Stimulated activated naive B cell treated with anti-CD40 and anti-IgM and Interleukin-4, amounts not matched to agents 10 μg/mL and 1 μg/mL and 100 μg/mL, for 72 hours (primary cell): ENCODE data around the gene CTTN.

Source experiments
- ATAC-seq, 2 donors: fragments of 150-1000 bp; cut with Tn5 transposase; replicated peaks; 2 replicates each; pipeline ENCODE4 v1.10.0; 2021; ENCODE audit warnings: moderate library complexity in 1 of 2
- DNase-seq: peaks from one replicate; pipeline ENCODE4 v3.0.0; 2021
- H3K27ac Mint-ChIP-seq: one replicate; pipeline ENCODE4 v1.8.0; 2022; ENCODE audit warnings: mild to moderate bottlenecking, mixed read lengths
- H3K27me3 Mint-ChIP-seq, 2 donors: one replicate each; pipeline ENCODE4 v1.8.0; 2022; ENCODE audit warnings: mixed read lengths in 2 of 2
- H3K36me3 Mint-ChIP-seq, 2 donors: one replicate each; pipeline ENCODE4 v1.8.0; 2022; ENCODE audit warnings: mixed read lengths in 2 of 2, mild to moderate bottlenecking in 1 of 2
- H3K4me1 Mint-ChIP-seq, 2 donors: one replicate each; pipeline ENCODE4 v1.8.0; 2022; ENCODE audit warnings: mixed read lengths in 2 of 2, mild to moderate bottlenecking in 1 of 2
- H3K4me3 Mint-ChIP-seq, 2 donors: one replicate each; pipeline ENCODE4 v1.8.0; 2022; ENCODE audit warnings: mild to moderate bottlenecking in 2 of 2, mixed read lengths in 2 of 2, moderate library complexity in 1 of 2
- H3K9me3 Mint-ChIP-seq, 2 donors: one replicate each; pipeline ENCODE4 v1.8.0; 2022; ENCODE audit warnings: mixed read lengths in 2 of 2, mild to moderate bottlenecking in 1 of 2

CTTN gene

GRCh38 chr11:70367071-70367470 is 31.3 kb upstream of the CTTN start:
- ATAC-seq: no peak
- H3K27ac Mint-ChIP-seq: no peak overlapping the region
- DNase-seq: no peak
- H3K36me3 Mint-ChIP-seq: peaks cover 30 to 43% of the 10 kb centered on the region in 2 donors
- H3K4me1 Mint-ChIP-seq: peaks cover 17 to 19% of the 10 kb centered on the region in 2 donors
- no peaks in the 10 kb centered on the region for H3K27me3 Mint-ChIP-seq
- H3K4me3 Mint-ChIP-seq: no peak overlapping the region
- H3K9me3 Mint-ChIP-seq: peaks cover 3 to 5% of the 10 kb centered on the region in 2 donors

GRCh38 chr11:70368961-70369360 is 29.4 kb upstream of the CTTN start:
- Mint-ChIP-seq H3K9me3 (peaks cover 3 to 5% of the 10 kb centered on the region in 2 donors), H3K4me3 (no peak overlapping the region), H3K27me3 (no peaks in the 10 kb centered on the region), H3K4me1 (peaks cover 17 to 19% of the 10 kb centered on the region in 2 donors), H3K27ac (no peak overlapping the region), H3K36me3 (peaks cover 37 to 47% of the 10 kb centered on the region in 2 donors)
- no peak for ATAC-seq
- no peak for DNase-seq

GRCh38 chr11:70371241-70371640 is 27.1 kb upstream of the CTTN start:
- Mint-ChIP-seq H3K27me3 (no peaks in the 10 kb centered on the region), H3K9me3 (peaks cover 3 to 5% of the 10 kb centered on the region in 2 donors), H3K36me3 (peaks cover 32 to 38% of the 10 kb centered on the region in 2 donors), H3K27ac (no peak overlapping the region), H3K4me3 (no peak overlapping the region), H3K4me1 (peaks cover 0 to 3% of the 10 kb centered on the region in 2 donors)
- DNase-seq (no peak), ATAC-seq (no peak)

GRCh38 chr11:70372076-70372475 is 26.3 kb upstream of the CTTN start:
- DNase-seq (no peak), ATAC-seq (no peak)
- no peak overlapping the region for H3K4me3 Mint-ChIP-seq
- H3K27ac Mint-ChIP-seq: no peak overlapping the region
- no peaks in the 10 kb centered on the region for H3K27me3 Mint-ChIP-seq
- peaks cover 35 to 40% of the 10 kb centered on the region in 2 donors for H3K36me3 Mint-ChIP-seq
- H3K9me3 Mint-ChIP-seq: peaks cover 3 to 5% of the 10 kb centered on the region in 2 donors
- peaks cover 0 to 3% of the 10 kb centered on the region in 2 donors for H3K4me1 Mint-ChIP-seq

- DNase-seq (no peak), ATAC-seq (no peak)
- H3K27ac Mint-ChIP-seq: no peak overlapping the region
- H3K9me3 Mint-ChIP-seq: no peaks in the 10 kb centered on the region
- H3K27me3 Mint-ChIP-seq: no peaks in the 10 kb centered on the region
- no peak overlapping the region for H3K4me3 Mint-ChIP-seq
- peaks cover 45 to 49% of the 10 kb centered on the region in 2 donors for H3K36me3 Mint-ChIP-seq
- H3K4me1 Mint-ChIP-seq: peaks cover 11 to 17% of the 10 kb centered on the region in 2 donors
These were observed 21.7 kb upstream of the CTTN start for GRCh38 chr11:70376621-70377020.

GRCh38 chr11:70377645-70378044 is 20.7 kb upstream of the CTTN start:
- Mint-ChIP-seq H3K27me3 (no peaks in the 10 kb centered on the region), H3K27ac (no peak overlapping the region), H3K36me3 (peaks cover 48 to 53% of the 10 kb centered on the region in 2 donors), H3K9me3 (no peaks in the 10 kb centered on the region), H3K4me3 (no peak overlapping the region), H3K4me1 (peaks cover 11 to 23% of the 10 kb centered on the region in 2 donors)
- DNase-seq (no peak), ATAC-seq (no peak)

GRCh38 chr11:70378506-70379134 is 19.7 kb upstream of the CTTN start:
- H3K36me3 Mint-ChIP-seq: peaks cover 43 to 48% of the 10 kb centered on the region in 2 donors
- no peaks in the 10 kb centered on the region for H3K27me3 Mint-ChIP-seq
- H3K9me3 Mint-ChIP-seq: no peaks in the 10 kb centered on the region
- no peak overlapping the region for H3K27ac Mint-ChIP-seq
- H3K4me3 Mint-ChIP-seq: no peak overlapping the region
- H3K4me1 Mint-ChIP-seq: peaks cover 11 to 23% of the 10 kb centered on the region in 2 donors
- peak; percentile 71 to 86 for ATAC-seq
- no peak for DNase-seq

- peaks cover 11 to 23% of the 10 kb centered on the region in 2 donors for H3K4me1 Mint-ChIP-seq
- no peaks in the 10 kb centered on the region for H3K9me3 Mint-ChIP-seq
- H3K27me3 Mint-ChIP-seq: no peaks in the 10 kb centered on the region
- H3K36me3 Mint-ChIP-seq: peaks cover 52 to 61% of the 10 kb centered on the region in 2 donors
- peak overlapping the region; percentile 42 for H3K27ac Mint-ChIP-seq
- H3K4me3 Mint-ChIP-seq: no peak overlapping the region
- no peak for DNase-seq
- peak in 1 of 2 donors; percentile 26 for ATAC-seq
These were observed 17.0 kb upstream of the CTTN start for GRCh38 chr11:70381350-70381749.

GRCh38 chr11:70381872-70382861 is 16.2 kb upstream of the CTTN start:
- ATAC-seq (no peak), DNase-seq (no peak)
- H3K27me3 Mint-ChIP-seq: no peaks in the 10 kb centered on the region
- H3K4me1 Mint-ChIP-seq: peaks cover 11 to 23% of the 10 kb centered on the region in 2 donors
- H3K36me3 Mint-ChIP-seq: peaks cover 46 to 54% of the 10 kb centered on the region in 2 donors
- no peak overlapping the region for H3K4me3 Mint-ChIP-seq
- peak overlapping the region; percentile 42 for H3K27ac Mint-ChIP-seq
- no peaks in the 10 kb centered on the region for H3K9me3 Mint-ChIP-seq

- no peak overlapping the region for H3K4me3 Mint-ChIP-seq
- ATAC-seq (no peak), DNase-seq (no peak)
- H3K27ac Mint-ChIP-seq: no peak overlapping the region
- peaks cover 10 to 16% of the 10 kb centered on the region in 2 donors for H3K27me3 Mint-ChIP-seq
- peaks cover 37 to 44% of the 10 kb centered on the region in 2 donors for H3K36me3 Mint-ChIP-seq
- peaks cover 4 to 17% of the 10 kb centered on the region in 2 donors for H3K4me1 Mint-ChIP-seq
- H3K9me3 Mint-ChIP-seq: no peaks in the 10 kb centered on the region
These were observed 14.4 kb upstream of the CTTN start for GRCh38 chr11:70383664-70384565.

GRCh38 chr11:70384566-70385152 is 13.7 kb upstream of the CTTN start:
- Mint-ChIP-seq H3K27ac (no peak overlapping the region), H3K27me3 (peaks cover 15 to 23% of the 10 kb centered on the region in 2 donors), H3K9me3 (no peaks in the 10 kb centered on the region), H3K36me3 (peaks cover 36 to 43% of the 10 kb centered on the region in 2 donors), H3K4me3 (no peak overlapping the region), H3K4me1 (peaks cover 4 to 15% of the 10 kb centered on the region in 2 donors)
- DNase-seq (no peak), ATAC-seq (no peak)

- H3K4me3 Mint-ChIP-seq: no peak overlapping the region
- H3K27ac Mint-ChIP-seq: no peak overlapping the region
- ATAC-seq (no peak), DNase-seq (no peak)
- H3K36me3 Mint-ChIP-seq: peaks cover 20 to 30% of the 10 kb centered on the region in 2 donors
- H3K9me3 Mint-ChIP-seq: no peaks in the 10 kb centered on the region
- H3K4me1 Mint-ChIP-seq: no peaks in the 10 kb centered on the region
- peaks cover 37 to 47% of the 10 kb centered on the region in 2 donors for H3K27me3 Mint-ChIP-seq
These were observed 10.8 kb upstream of the CTTN start for GRCh38 chr11:70387564-70387963.

GRCh38 chr11:70389201-70389600 is 9.1 kb upstream of the CTTN start:
- Mint-ChIP-seq H3K4me1 (no peaks in the 10 kb centered on the region), H3K4me3 (no peak overlapping the region), H3K27me3 (peaks cover 53 to 64% of the 10 kb centered on the region in 2 donors), H3K36me3 (peaks cover 15 to 21% of the 10 kb centered on the region in 2 donors), H3K9me3 (no peaks in the 10 kb centered on the region), H3K27ac (no peak overlapping the region)
- no peak for ATAC-seq
- DNase-seq: no peak
